ENCODE results near the gene XCL2.
"Not testable (repeated sequence)": the region's sequence is repeated elsewhere in the genome, so short reads cannot be mapped to it uniquely, and the experiment has no call there.

DNA sequence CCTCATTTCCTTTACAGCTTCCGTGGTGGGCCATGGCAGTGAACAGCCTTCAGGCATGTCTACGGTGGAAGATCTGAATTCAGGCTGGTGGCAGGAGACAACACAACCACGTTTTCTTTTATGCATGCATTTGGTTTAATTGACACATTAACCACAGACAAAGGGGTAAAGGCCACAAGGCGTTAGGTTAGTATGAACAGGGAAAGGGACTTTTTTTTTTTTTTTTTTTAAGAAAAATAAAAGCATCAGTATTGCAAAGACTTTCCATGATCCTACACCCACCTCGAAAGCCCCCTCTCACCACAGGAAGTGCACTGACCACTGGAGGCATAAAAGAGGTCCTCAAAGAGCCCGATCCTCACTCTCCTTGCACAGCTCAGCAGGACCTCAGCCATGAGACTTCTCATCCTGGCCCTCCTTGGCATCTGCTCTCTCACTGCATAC, 32.5 kb upstream of the XCL2 start, which contains the start of gene XCL1:
- TF ChIP-seq RAD21 (IDR thresholded peaks at IDR 0.05; ENCODE audit: low read length); CEBPB (IDR thresholded peaks at IDR 0.05; ENCODE audit: low read depth, low read length); SMC3 (IDR thresholded peaks at IDR 0.05; ENCODE audit: low read depth, low read length); MXI1 (IDR thresholded peaks at IDR 0.05; ENCODE audit: borderline replicate concordance, low read depth, low read length); POLR2A (IDR thresholded peaks at IDR 0.05; ENCODE audit: low read depth, low read length); RFX5 (IDR thresholded peaks at IDR 0.05; ENCODE audit: low read depth, low read length); MAZ (IDR thresholded peaks at IDR 0.05; ENCODE audit: borderline replicate concordance, low read depth, low read length); NFE2L2 (IDR thresholded peaks at IDR 0.05; ENCODE audit: low read depth, low read length): not testable (repeated sequence)
- TF ChIP-seq, protein P1, sequence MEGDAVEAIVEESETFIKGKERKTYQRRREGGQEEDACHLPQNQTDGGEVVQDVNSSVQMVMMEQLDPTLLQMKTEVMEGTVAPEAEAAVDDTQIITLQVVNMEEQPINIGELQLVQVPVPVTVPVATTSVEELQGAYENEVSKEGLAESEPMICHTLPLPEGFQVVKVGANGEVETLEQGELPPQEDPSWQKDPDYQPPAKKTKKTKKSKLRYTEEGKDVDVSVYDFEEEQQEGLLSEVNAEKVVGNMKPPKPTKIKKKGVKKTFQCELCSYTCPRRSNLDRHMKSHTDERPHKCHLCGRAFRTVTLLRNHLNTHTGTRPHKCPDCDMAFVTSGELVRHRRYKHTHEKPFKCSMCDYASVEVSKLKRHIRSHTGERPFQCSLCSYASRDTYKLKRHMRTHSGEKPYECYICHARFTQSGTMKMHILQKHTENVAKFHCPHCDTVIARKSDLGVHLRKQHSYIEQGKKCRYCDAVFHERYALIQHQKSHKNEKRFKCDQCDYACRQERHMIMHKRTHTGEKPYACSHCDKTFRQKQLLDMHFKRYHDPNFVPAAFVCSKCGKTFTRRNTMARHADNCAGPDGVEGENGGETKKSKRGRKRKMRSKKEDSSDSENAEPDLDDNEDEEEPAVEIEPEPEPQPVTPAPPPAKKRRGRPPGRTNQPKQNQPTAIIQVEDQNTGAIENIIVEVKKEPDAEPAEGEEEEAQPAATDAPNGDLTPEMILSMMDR (conservative IDR thresholded peaks at IDR 0.05; ENCODE audit: low read depth, low read length) = not testable (repeated sequence)
- TF ChIP-seq, protein P2, sequence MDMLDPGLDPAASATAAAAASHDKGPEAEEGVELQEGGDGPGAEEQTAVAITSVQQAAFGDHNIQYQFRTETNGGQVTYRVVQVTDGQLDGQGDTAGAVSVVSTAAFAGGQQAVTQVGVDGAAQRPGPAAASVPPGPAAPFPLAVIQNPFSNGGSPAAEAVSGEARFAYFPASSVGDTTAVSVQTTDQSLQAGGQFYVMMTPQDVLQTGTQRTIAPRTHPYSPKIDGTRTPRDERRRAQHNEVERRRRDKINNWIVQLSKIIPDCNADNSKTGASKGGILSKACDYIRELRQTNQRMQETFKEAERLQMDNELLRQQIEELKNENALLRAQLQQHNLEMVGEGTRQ (IDR thresholded peaks at IDR 0.05; ENCODE audit: low read depth, low read length) = not testable (repeated sequence)
